ENCODE data around the gene DENND6A.
"Not testable (repeated sequence)": the region's sequence is repeated elsewhere in the genome, so short reads cannot be mapped to it uniquely, and the experiment has no call there.

DENND6A gene

DNA sequence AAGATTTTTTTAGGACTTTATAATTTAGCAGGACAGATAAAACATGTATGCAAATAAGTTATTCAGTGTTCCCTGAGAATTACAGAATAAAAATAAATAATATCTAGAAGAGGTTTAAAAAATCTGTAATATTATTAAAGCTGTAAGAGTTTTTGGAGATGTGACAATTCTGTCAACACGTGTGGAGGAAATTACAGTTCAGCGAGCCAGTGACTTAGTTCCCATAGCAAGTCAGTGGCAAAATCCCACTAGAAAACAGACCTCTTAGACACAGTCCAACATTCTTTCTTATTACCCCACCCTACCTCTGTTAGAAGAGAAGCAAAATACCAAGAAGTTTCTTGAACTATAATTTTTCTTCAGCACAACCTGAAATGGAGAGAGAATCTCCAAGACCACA lies 16.2 kb upstream of the DENND6A start:
- H3K27me3 Mint-ChIP-seq, result no peaks in the 10 kb centered on the region
- no peaks in the 10 kb centered on the region for H3K36me3 Mint-ChIP-seq
- CTCF ChIA-PET, result no interaction called here
- no peak for DNase-seq
- no peaks in the 10 kb centered on the region for H3K9me3 Mint-ChIP-seq
- no peaks in the 10 kb centered on the region for H3K4me1 Mint-ChIP-seq
- H3K4me3 Mint-ChIP-seq, result no peak overlapping the region
- H3K27ac Mint-ChIP-seq, result no peak overlapping the region

GRCh38 chr3:57706462-57706861 lies 13.6 kb upstream of the DENND6A start:
- H3K36me3 Mint-ChIP-seq, result no peaks in the 10 kb centered on the region
- DNase-seq, result no peak
- no peaks in the 10 kb centered on the region for H3K4me1 Mint-ChIP-seq
- CTCF ChIA-PET, result no interaction called here
- no peaks in the 10 kb centered on the region for H3K27me3 Mint-ChIP-seq
- no peaks in the 10 kb centered on the region for H3K9me3 Mint-ChIP-seq
- H3K27ac Mint-ChIP-seq, result no peak overlapping the region
- no peak overlapping the region for H3K4me3 Mint-ChIP-seq

GRCh38 chr3:57705351-57705750 lies 12.5 kb upstream of the DENND6A start:
- not testable (repeated sequence) for H3K27me3 Mint-ChIP-seq, H3K4me3 Mint-ChIP-seq

DNA sequence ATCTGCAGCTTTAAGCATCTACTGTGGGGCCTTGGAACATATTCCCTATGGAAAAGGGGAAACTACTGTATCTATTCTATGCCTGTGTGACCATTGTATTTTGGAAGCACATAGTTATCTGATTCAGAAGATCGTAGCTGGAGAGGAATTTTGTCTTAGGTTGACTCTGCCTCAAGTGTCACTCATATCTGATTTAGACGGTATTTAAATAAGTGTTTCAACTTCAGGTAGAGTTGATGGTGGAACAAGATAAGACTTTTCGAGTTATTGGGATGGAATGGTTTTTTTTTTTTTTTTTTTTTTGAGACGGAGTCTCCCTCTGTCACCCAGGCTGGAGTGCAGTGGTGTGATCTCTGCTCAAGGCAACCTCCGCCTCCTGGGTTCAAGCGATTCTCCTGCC lies 8.9 kb upstream of the DENND6A start:
- no peak for DNase-seq
- H3K9me3 Mint-ChIP-seq, result no peaks in the 10 kb centered on the region
- H3K4me3 Mint-ChIP-seq, result no peak overlapping the region
- H3K4me1 Mint-ChIP-seq, result no peaks in the 10 kb centered on the region
- H3K36me3 Mint-ChIP-seq, result no peaks in the 10 kb centered on the region
- peaks cover 7% of the 10 kb centered on the region for H3K27me3 Mint-ChIP-seq
- H3K27ac Mint-ChIP-seq, result no peak overlapping the region
- CTCF ChIA-PET, result no interaction called here

More at GRCh38 chr3:57705351-57705750, 12.5 kb upstream of the DENND6A start:
- H3K27ac Mint-ChIP-seq, CTCF ChIA-PET, H3K9me3 Mint-ChIP-seq, H3K4me1 Mint-ChIP-seq, DNase-seq, H3K36me3 Mint-ChIP-seq: not testable (repeated sequence)

GRCh38 chr3:57700737-57701136 lies 7.9 kb upstream of the DENND6A start:
- no peaks in the 10 kb centered on the region for H3K4me1 Mint-ChIP-seq
- no peaks in the 10 kb centered on the region for H3K36me3 Mint-ChIP-seq
- no peak overlapping the region for H3K27ac Mint-ChIP-seq
- H3K4me3 Mint-ChIP-seq, result no peak overlapping the region
- H3K9me3 Mint-ChIP-seq, result no peaks in the 10 kb centered on the region
- no peak for DNase-seq
- H3K27me3 Mint-ChIP-seq, result peaks cover 9% of the 10 kb centered on the region
- CTCF ChIA-PET, result no interaction called here

DNA sequence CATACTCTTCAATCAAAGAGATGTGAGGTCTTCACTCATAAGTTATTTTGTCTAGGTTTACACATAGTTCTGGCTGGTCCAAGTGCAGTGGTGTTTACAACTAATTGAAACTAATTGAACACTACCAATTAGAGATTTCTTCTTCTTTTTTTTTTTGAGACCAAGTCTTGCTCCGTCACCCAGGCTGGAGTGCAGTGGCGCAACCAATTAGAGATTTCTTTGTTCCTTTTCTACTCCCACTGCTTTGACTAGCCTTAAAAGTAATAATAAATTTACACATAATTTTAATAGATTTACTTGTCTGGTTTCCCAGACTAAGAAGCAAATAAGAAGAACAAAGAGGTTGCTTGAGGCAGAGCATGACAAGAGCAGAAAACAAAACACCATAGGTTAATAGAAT lies 6.7 kb upstream of the DENND6A start:
- Mint-ChIP-seq H3K27ac (no peak overlapping the region), H3K9me3 (no peaks in the 10 kb centered on the region), H3K4me1 (no peaks in the 10 kb centered on the region), H3K4me3 (no peak overlapping the region), H3K27me3 (peaks cover 9% of the 10 kb centered on the region), H3K36me3 (no peaks in the 10 kb centered on the region)
- CTCF ChIA-PET, result no interaction called here
- no peak for DNase-seq

DNA sequence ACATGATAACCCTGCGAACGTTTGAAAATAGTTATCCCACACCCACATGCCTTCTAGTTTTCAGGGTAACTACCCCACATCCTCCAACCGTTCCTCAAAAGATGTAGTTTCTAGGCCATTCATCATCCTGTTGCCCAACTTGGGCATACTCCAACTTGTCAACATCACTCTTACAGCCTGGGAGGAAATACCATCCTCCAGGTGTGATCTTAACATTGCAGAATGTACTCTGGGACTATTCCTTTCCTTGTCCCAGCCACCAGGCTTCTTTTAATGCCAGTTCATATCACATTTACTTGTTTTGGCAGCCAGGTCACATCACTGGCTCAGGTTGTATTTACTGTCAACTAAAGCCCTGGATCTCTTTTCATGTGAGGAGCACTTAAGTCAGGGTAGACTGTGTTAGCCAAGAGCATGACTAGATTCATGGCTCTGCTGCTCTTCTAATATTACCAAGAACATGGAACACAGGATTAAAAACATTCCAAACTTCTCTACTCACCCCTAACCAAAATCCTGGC lies 4.0 kb upstream of the DENND6A start:
- Mint-ChIP-seq H3K4me3 (no peak overlapping the region), H3K9me3 (no peaks in the 10 kb centered on the region), H3K36me3 (no peaks in the 10 kb centered on the region), H3K27ac (no peak overlapping the region), H3K27me3 (peaks cover 9% of the 10 kb centered on the region), H3K4me1 (peaks cover 8% of the 10 kb centered on the region)
- CTCF ChIA-PET, result no interaction called here
- DNase-seq, result no peak

DNA sequence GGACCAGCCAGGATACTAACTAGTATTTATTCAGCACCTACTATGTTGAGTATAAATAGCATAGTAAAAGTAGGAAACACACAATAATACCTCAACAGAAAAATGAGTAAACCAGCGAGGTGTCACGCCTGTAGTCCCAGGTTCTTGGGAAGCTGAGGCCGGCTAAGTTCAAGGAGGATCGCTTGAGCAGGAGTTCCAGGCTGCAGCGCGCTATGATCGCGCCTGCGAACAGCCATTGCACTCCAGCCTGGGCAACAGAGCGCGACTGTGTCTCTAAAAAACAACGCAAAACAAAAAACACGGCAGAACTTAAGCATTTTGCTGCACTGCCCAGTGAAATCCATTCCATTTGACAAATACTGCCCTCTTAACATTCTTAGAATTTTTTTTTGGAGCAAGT lies 1.3 kb upstream of the DENND6A start:
- Mint-ChIP-seq H3K4me1 (peaks cover 32% of the 10 kb centered on the region), H3K27ac (no peak overlapping the region)

GRCh38 chr3:57692133-57692395 lies 813 bp downstream of the DENND6A start:
- H3K9me3 Mint-ChIP-seq, H3K27me3 Mint-ChIP-seq, DNase-seq, CTCF ChIA-PET: not testable (repeated sequence)
- peak overlapping the region; percentile 97 for H3K27ac Mint-ChIP-seq
- peaks cover 44% of the 10 kb centered on the region for H3K4me1 Mint-ChIP-seq
- H3K4me3 Mint-ChIP-seq, result peak overlapping the region; percentile 81
- H3K36me3 Mint-ChIP-seq, result peaks cover 19% of the 10 kb centered on the region

More for the DNA sequence above, 1.3 kb upstream of the DENND6A start:
- H3K27me3 Mint-ChIP-seq, result peaks cover 9% of the 10 kb centered on the region
- DNase-seq, result no peak
- H3K36me3 Mint-ChIP-seq, result peaks cover 9% of the 10 kb centered on the region
- no peaks in the 10 kb centered on the region for H3K9me3 Mint-ChIP-seq
- CTCF ChIA-PET, result no interaction called here
- peak overlapping the region; percentile 55 for H3K4me3 Mint-ChIP-seq

DNA sequence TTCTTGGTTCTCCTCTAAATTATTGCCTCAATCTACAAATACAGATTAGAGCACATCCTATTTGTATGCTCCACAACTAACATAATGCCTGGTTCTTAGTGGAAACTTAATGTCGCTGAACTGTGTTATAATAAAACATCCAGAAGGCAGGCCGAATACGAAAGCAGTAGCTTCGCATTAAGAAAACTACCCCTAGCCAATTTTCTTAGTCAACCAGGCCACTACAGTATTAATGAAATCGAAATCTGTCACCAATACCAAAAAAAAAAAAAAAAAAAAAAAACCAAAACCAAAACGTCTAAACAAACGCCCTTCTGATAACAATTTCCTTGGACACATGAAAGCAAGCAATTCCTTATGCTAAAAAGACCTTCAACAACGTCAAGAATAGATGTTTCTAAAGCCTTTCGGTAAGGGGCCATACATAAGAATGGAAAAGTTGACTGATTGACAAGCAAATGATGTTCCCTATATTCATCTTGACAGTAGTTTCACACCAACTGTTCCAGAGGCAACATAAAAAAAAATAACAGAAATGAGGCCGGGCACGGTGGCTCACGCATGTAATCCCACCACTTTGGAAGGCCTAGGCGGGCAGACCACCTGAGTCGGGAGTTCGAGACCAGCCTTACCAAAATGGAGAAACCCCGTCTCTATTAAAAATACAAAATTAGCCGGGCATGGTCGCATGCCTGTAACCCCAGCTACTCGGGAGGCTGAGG lies 1.3 kb downstream of the DENND6A start:
- peak overlapping the region; percentile 97 for H3K27ac Mint-ChIP-seq
- H3K4me3 Mint-ChIP-seq, result peak overlapping the region; percentile 81
- H3K9me3 Mint-ChIP-seq, result no peaks in the 10 kb centered on the region
- no peak for DNase-seq
- peaks cover 49% of the 10 kb centered on the region for H3K4me1 Mint-ChIP-seq
- CTCF ChIA-PET, result interaction anchor here (1.4 kb wide), 1 partner anchor 12 kb away, joined by 3 read pairs; no protein-coding TSS in a partner anchor
- H3K27me3 Mint-ChIP-seq, result peaks cover under 1% of the 10 kb centered on the region
- H3K36me3 Mint-ChIP-seq, result peaks cover 23% of the 10 kb centered on the region

DNA sequence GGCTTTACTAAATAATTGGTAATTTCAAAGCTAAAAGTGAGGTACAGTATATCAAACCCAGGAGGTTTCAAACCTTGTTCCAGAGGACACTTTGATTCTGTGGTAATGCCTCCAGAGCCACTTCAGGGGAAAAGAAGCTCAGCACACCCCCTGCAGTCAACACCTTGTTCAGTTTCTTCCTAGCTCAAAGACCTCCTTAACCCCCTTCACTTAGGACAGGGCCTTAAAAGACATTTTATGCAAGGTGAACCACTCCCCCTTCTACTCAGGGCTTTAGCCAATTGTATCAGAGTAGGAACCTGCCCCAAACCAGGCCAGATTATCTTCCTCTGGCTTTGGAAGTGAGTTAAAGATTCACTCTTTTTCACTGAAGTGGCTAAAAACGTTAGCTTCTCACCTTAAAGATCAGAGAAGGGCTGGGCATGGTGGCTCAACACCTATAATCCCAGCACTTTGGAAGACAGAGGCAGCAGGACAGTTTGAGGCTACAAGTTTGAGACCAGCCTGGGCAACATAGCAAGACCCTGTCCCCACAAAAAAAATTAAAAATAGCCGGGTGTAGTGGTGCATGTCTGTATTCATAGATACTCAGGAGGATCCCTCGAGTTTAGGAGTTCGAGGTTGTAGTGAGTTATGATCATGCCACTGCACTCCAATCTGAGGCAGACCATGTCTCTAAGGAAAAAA lies 3.4 kb downstream of the DENND6A start:
- peaks cover 53% of the 10 kb centered on the region for H3K4me1 Mint-ChIP-seq
- DNase-seq, result no peak
- H3K27ac Mint-ChIP-seq, result no peak overlapping the region
- no peaks in the 10 kb centered on the region for H3K9me3 Mint-ChIP-seq
- CTCF ChIA-PET, result interaction anchor here (1.1 to 1.3 kb wide), 2 partner anchors 9 to 66 kb away, joined by 5 read pairs; partner anchors contain the start of gene SLMAP
- H3K27me3 Mint-ChIP-seq, result no peaks in the 10 kb centered on the region
- peak overlapping the region; percentile 26 for H3K4me3 Mint-ChIP-seq
- H3K36me3 Mint-ChIP-seq, result peaks cover 25% of the 10 kb centered on the region

DNA sequence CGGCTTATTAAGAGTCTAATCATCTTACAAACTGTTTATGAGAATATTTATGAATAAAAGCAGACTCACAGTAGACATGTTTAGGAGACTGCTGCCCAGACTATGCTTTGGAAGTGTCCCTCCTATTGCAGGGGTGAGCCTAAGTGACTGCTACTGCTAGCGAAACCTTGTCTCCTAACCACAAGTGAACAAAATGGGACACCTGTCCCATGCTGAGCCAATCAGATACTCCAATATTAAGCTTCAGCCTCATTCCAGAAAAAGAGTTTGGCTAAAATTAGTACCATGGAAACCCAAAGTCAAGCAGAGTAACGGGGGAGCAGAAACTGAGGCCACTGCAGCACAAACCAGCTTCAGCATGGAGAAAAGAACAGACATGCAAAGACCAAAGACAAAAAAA lies 4.6 kb downstream of the DENND6A start:
- Mint-ChIP-seq H3K27me3 (no peaks in the 10 kb centered on the region), H3K9me3 (no peaks in the 10 kb centered on the region), H3K4me1 (peaks cover 49% of the 10 kb centered on the region), H3K4me3 (no peak overlapping the region), H3K36me3 (peaks cover 27% of the 10 kb centered on the region), H3K27ac (no peak overlapping the region)
- no peak for DNase-seq
- CTCF ChIA-PET, result interaction anchor here (1.3 kb wide), 1 partner anchor 67 kb away, joined by 5 read pairs; the partner anchor contains the start of gene SLMAP

- CTCF ChIA-PET, result interaction anchor here (0.7 kb wide), 1 partner anchor 71 kb away, joined by 3 read pairs; no protein-coding TSS in a partner anchor
- H3K27ac Mint-ChIP-seq, result no peak overlapping the region
These were observed 9.6 kb downstream of the DENND6A start for GRCh38 chr3:57683286-57683685.

GRCh38 chr3:57682284-57682683 lies 10.6 kb downstream of the DENND6A start:
- Mint-ChIP-seq H3K4me1 (peaks cover 51% of the 10 kb centered on the region), H3K27me3 (no peaks in the 10 kb centered on the region), H3K27ac (no peak overlapping the region), H3K9me3 (no peaks in the 10 kb centered on the region), H3K4me3 (no peak overlapping the region), H3K36me3 (peaks cover 48% of the 10 kb centered on the region)
- CTCF ChIA-PET, result no interaction called here
- no peak for DNase-seq

More at GRCh38 chr3:57683286-57683685, 9.6 kb downstream of the DENND6A start:
- Mint-ChIP-seq H3K36me3 (peaks cover 46% of the 10 kb centered on the region), H3K4me3 (no peak overlapping the region), H3K9me3 (no peaks in the 10 kb centered on the region), H3K4me1 (peaks cover 57% of the 10 kb centered on the region), H3K27me3 (no peaks in the 10 kb centered on the region)
- DNase-seq, result no peak

GRCh38 chr3:57681691-57682090 lies 11.2 kb downstream of the DENND6A start:
- Mint-ChIP-seq H3K36me3 (peaks cover 45% of the 10 kb centered on the region), H3K9me3 (no peaks in the 10 kb centered on the region), H3K4me3 (no peak overlapping the region), H3K27me3 (no peaks in the 10 kb centered on the region), H3K4me1 (peaks cover 46% of the 10 kb centered on the region), H3K27ac (no peak overlapping the region)
- DNase-seq, result no peak
- CTCF ChIA-PET, result no interaction called here
